Endothelial cell of umbilical vein (primary cell): Measurements from ENCODE around the gene NFKBIA. TPM values are rescaled to one million over a fixed set of nuclear protein-coding genes. Genes with fewer than 3 reads are reported as not detected.

ENCODE experiments used
- BruUV-seq: library from RNA; stranded (reverse); fragments of 400-500 nt; replicated peaks from 2 replicates; lab custom pipeline; 2021; lab: Mats Ljungman, UMichigan
- CTCF ChIA-PET: fragments of 300-600, 350-600 bp; sonication (Branson Sonifier 250); formaldehyde crosslinking; loops from one replicate; lab custom pipeline; 2021; ENCODE audit warnings: antibody characterized with exemption, inconsistent platforms; lab: Charles Lee
- POLR2A ChIA-PET: fragments of 300-600, 350-600 bp; sonication (Branson Sonifier 250); formaldehyde crosslinking; loops from one replicate; lab custom pipeline; 2021; ENCODE audit warnings: antibody characterized with exemption, inconsistent platforms; lab: Charles Lee
- DNase-seq: peaks from one replicate; pipeline ENCODE4 v3.0.0-alpha.2; 2011; ENCODE audit warnings: low read depth, low spot score
- FAIRE-seq: peaks from 2 replicates; lab custom pipeline; 2011; peaks lifted over from hg19 to GRCh38; lab: Jason Lieb, UNC
- H2AFZ ChIP-seq: 2 replicates; pipeline ENCODE4 v1.6.0; 2012; ENCODE audit warnings: low read depth, low read length, control low read depth, inconsistent platforms
- H3K27ac ChIP-seq: 2 replicates; pipeline ENCODE4 v1.5.1; 2011; ENCODE audit warnings: low read depth, mild to moderate bottlenecking, control low read depth, low read length, moderate library complexity; ENCODE audit not compliant: insufficient read depth
- H3K27me3 ChIP-seq, 2 experiments: 2 replicates each; pipeline versions ENCODE4 v1.6.0 to v1.6.1; 2011; ENCODE audit warnings: low read length in 2 of 2, mixed read lengths in 1 of 2; ENCODE audit not compliant: control insufficient read depth in 2 of 2, insufficient read depth in 2 of 2
- H3K36me3 ChIP-seq, 2 experiments: 2 replicates in 1 of 2; 3 replicates in 1 of 2; pipeline ENCODE4 v1.5.1; 2011; ENCODE audit warnings: low read length in 2 of 2, mild to moderate bottlenecking in 1 of 2, moderate library complexity in 1 of 2; ENCODE audit not compliant: control insufficient read depth in 2 of 2, insufficient read depth in 2 of 2; ENCODE audit errors: extremely low read depth in 1 of 2
- H3K4me1 ChIP-seq: 3 replicates; pipeline ENCODE4 v1.5.1; 2011; ENCODE audit warnings: mild to moderate bottlenecking, low read length; ENCODE audit not compliant: control insufficient read depth, insufficient read depth; ENCODE audit errors: extremely low read depth
- H3K4me2 ChIP-seq: 2 replicates; pipeline ENCODE4 v1.6.1; 2011; ENCODE audit warnings: low read length, control low read depth, mixed read lengths; ENCODE audit not compliant: insufficient read depth
- H3K4me3 ChIP-seq, 3 experiments: fragments of 200-600 bp in 1 of 3; sonication (generic), shearing (Covaris generic) in 1 of 3; replicated peaks in 1 of 3; 2 replicates each; pipeline ENCODE4 v1.5.1; 2011 to 2016; ENCODE audit warnings: control low read depth in 3 of 3, low read length in 3 of 3, mild to moderate bottlenecking in 2 of 3, inconsistent platforms in 1 of 3, low read depth in 1 of 3, moderate library complexity in 1 of 3; ENCODE audit not compliant: insufficient read depth in 1 of 3
- H3K79me2 ChIP-seq: 2 replicates; pipeline ENCODE4 v1.6.0; 2012; ENCODE audit warnings: low read length, inconsistent platforms; ENCODE audit not compliant: control insufficient read depth, insufficient read depth
- H3K9ac ChIP-seq: replicated peaks from 2 replicates; pipeline ENCODE3; 2011; ENCODE audit warnings: low read length, control low read depth; ENCODE audit not compliant: insufficient read depth; ENCODE audit errors: extremely low read depth
- H3K9me1 ChIP-seq: replicated peaks from 3 replicates; pipeline ENCODE4 v1.6.0; 2011; ENCODE audit warnings: mild to moderate bottlenecking, low read length; ENCODE audit not compliant: control insufficient read depth, insufficient read depth; ENCODE audit errors: extremely low read depth
- H3K9me3 ChIP-seq: replicated peaks from 2 replicates; pipeline ENCODE4 v1.5.1; 2012; ENCODE audit warnings: low read length, inconsistent platforms; ENCODE audit not compliant: control insufficient read depth, insufficient read depth
- H4K20me1 ChIP-seq: replicated peaks from 2 replicates; pipeline ENCODE3; 2011; ENCODE audit warnings: mild to moderate bottlenecking, low read length; ENCODE audit not compliant: control insufficient read depth, insufficient read depth; ENCODE audit errors: extremely low read depth
- EZH2 ChIP-seq: IDR thresholded peaks from 2 replicates; pipeline ENCODE4 v1.6.1; 2012; ENCODE audit warnings: borderline replicate concordance, low read depth, mild to moderate bottlenecking, moderate library complexity, low read length, inconsistent platforms; ENCODE audit not compliant: severe bottlenecking
- FOS ChIP-seq: IDR thresholded peaks from 2 replicates; pipeline ENCODE4 v1.6.1; 2011; ENCODE audit warnings: mild to moderate bottlenecking, low read length, moderate library complexity, borderline replicate concordance; ENCODE audit not compliant: insufficient read depth
- GATA2 ChIP-seq: IDR thresholded peaks from 2 replicates; pipeline ENCODE4 v1.7.0; 2011; ENCODE audit warnings: low read depth, mild to moderate bottlenecking, moderate library complexity, mixed read lengths, low read length; ENCODE audit not compliant: insufficient read length, insufficient read depth
- JUN ChIP-seq: IDR thresholded peaks from 2 replicates; pipeline ENCODE4 v1.6.1; 2011; ENCODE audit warnings: borderline replicate concordance, low read depth; ENCODE audit not compliant: insufficient read length, insufficient read depth
- MYC ChIP-seq: IDR thresholded peaks from one replicate; pipeline ENCODE4 v1.6.1; 2011; ENCODE audit warnings: mild to moderate bottlenecking, low read depth, low read length
- POLR2A ChIP-seq: IDR thresholded peaks from 2 replicates; pipeline ENCODE4 v1.6.1; 2012; ENCODE audit warnings: low read depth, mild to moderate bottlenecking, control low read depth, low read length
- POLR2AphosphoS5 ChIP-seq: IDR thresholded peaks from 2 replicates; pipeline ENCODE4 v1.6.1; 2012; ENCODE audit warnings: low read depth, mild to moderate bottlenecking, control low read depth, low read length, moderate library complexity; ENCODE audit not compliant: insufficient read depth
- dilution Hi-C: fragments of 300-500 bp; cut with MboI; formaldehyde crosslinking; loops from one replicate; pipeline ENCODE4 v1.15.0; 2019; ENCODE audit warnings: low sequenced_read_pairs; ENCODE audit not compliant: extremely low pct_ligation_motif_present
- intact Hi-C: fragments of 100-400 bp; cut with micrococcal nuclease; formaldehyde crosslinking; loops from one replicate; pipeline ENCODE4 v1.10.0; 2022
- polyA plus RNA-seq, 4 experiments: library from polyadenylated mRNA; depleted of rRNA in 3 of 4; stranded (reverse) in 3 of 4; unstranded in 1 of 4; fragments of >200 nt; gene quantifications; 2 replicates each; pipeline versions ENCODE4 v1.2.1 to v1.2.3, GENCODE V29; 2011 to 2012; ENCODE audit warnings: missing spikeins in 1 of 4
- total RNA-seq: library from RNA; stranded (reverse); gene quantifications from 2 replicates; pipeline ENCODE4 v1.2.3, GENCODE V29; 2021
- TF ChIP-seq, protein P1 (sequence below): IDR thresholded peaks from 2 replicates; pipeline ENCODE4 v1.6.1; 2011; ENCODE audit not compliant: insufficient read depth, insufficient read length
- TF ChIP-seq, protein P2 (sequence below), 2 donors: IDR thresholded peaks; 1 replicate in 1 of 2; 2 replicates in 1 of 2; pipeline ENCODE4 v1.5.1; 2011; ENCODE audit warnings: low read length in 2 of 2, mild to moderate bottlenecking in 2 of 2, moderate library complexity in 2 of 2, control low read depth in 1 of 2, inconsistent platforms in 1 of 2, low read depth in 1 of 2; ENCODE audit not compliant: insufficient read depth in 1 of 2; ENCODE audit errors: extremely low read depth in 1 of 2

NFKBIA gene
- total and polyA plus RNA-seq, 2 donors (not counting 3 experiments of a cell fraction or from before 2014, with no cell fraction given) = 55.7 to 82.8 TPM

DNA sequence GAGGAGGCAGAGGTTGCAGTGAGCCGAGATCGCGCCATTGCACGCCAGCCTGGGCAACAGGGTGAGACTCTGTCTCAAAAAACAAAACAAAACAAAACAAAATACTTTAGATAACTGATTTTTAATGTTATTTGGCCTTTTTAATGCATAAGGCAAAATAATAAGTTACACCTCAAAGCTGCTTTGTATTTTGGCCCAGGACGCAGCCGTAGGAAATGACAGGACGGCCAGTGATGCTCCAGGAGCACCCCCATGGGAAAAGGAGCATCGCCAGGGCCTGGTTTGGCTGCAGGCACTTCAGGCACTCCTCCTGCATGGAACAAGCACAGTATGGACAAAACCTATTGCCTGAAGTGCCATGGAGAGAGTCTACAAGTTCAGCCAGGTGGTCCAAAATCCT is 3.5 kb upstream of the NFKBIA start:
- BruUV-seq = no TSS peak
- Histone ChIP-seq H3K4me1 (peaks cover 21% of the 10 kb centered on the region), H3K9ac (no peak overlapping the region), H3K9me1 (no peaks in the 10 kb centered on the region), H3K9me3 (no peaks in the 10 kb centered on the region), H4K20me1 (no peaks in the 10 kb centered on the region), H3K4me2 (no peak overlapping the region), H3K36me3 (peaks cover 0 to 6% of the 10 kb centered on the region in 2 experiments), H2AFZ (no peak overlapping the region), H3K4me3 (no peak overlapping the region), H3K27ac (no peak overlapping the region), H3K79me2 (peaks cover 9% of the 10 kb centered on the region), H3K27me3 (no peaks in the 10 kb centered on the region)
- no peak for FAIRE-seq
- DNase-seq = no peak
- POLR2A ChIA-PET = no interaction called here
- CTCF ChIA-PET = interaction anchor here (1.1 to 3.1 kb wide), 6 partner anchors 146 to 281 kb away, joined by 3 to 28 read pairs (median 16); no protein-coding TSS in a partner anchor
- intact Hi-C loops (no loop called here), dilution Hi-C loops (no loop called here)
- TF ChIP-seq MYC (no peak), EZH2 (no peak), POLR2AphosphoS5 (no peak)
- TF ChIP-seq, protein P1, sequence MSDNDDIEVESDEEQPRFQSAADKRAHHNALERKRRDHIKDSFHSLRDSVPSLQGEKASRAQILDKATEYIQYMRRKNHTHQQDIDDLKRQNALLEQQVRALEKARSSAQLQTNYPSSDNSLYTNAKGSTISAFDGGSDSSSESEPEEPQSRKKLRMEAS = no peak

DNA sequence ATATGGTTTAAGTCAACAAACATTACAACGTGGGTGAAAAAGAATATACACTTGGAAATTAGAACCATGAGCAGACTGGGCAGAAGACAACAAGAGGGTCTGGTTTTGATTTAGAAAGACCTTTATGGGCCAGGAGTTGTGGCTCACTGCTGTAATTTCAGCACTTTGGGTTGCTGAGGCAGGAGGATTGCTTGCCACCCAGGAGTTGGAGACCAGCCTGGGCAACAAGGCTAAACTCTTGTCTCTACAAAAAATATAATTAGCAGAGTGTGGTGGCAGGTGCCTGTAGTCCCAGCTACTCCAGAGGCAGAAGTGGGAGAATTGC is 2.7 kb upstream of the NFKBIA start:
- H3K9ac ChIP-seq = no peak overlapping the region
- TF ChIP-seq POLR2A (no peak), GATA2 (no peak), FOS (no peak), JUN (no peak), EZH2 (no peak), POLR2AphosphoS5 (no peak), MYC (no peak)
- TF ChIP-seq, protein P2, sequence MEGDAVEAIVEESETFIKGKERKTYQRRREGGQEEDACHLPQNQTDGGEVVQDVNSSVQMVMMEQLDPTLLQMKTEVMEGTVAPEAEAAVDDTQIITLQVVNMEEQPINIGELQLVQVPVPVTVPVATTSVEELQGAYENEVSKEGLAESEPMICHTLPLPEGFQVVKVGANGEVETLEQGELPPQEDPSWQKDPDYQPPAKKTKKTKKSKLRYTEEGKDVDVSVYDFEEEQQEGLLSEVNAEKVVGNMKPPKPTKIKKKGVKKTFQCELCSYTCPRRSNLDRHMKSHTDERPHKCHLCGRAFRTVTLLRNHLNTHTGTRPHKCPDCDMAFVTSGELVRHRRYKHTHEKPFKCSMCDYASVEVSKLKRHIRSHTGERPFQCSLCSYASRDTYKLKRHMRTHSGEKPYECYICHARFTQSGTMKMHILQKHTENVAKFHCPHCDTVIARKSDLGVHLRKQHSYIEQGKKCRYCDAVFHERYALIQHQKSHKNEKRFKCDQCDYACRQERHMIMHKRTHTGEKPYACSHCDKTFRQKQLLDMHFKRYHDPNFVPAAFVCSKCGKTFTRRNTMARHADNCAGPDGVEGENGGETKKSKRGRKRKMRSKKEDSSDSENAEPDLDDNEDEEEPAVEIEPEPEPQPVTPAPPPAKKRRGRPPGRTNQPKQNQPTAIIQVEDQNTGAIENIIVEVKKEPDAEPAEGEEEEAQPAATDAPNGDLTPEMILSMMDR (IDR thresholded peaks at IDR 0.05; ENCODE audit: extremely low read depth in 1 of 2, insufficient read depth in 1 of 2, low read depth in 1 of 2, low read length in 2 of 2) = no peak
- TF ChIP-seq, protein P1 = no peak
- intact Hi-C loops (loop anchor here (1.0 kb wide), 4 partner anchors 146 to 267 kb away; no protein-coding TSS in a partner anchor), dilution Hi-C loops (no loop called here)
- no peak overlapping the region for H3K4me2 ChIP-seq
- no peaks in the 10 kb centered on the region for H3K27me3 ChIP-seq
- no peaks in the 10 kb centered on the region for H3K9me3 ChIP-seq
- no peak for FAIRE-seq
- no peak for DNase-seq
- no TSS peak for BruUV-seq
- CTCF ChIA-PET = interaction anchor here (2.8 to 3.1 kb wide), 3 partner anchors 145 to 192 kb away, joined by 17 to 28 read pairs (median 22); no protein-coding TSS in a partner anchor
- peaks cover 17% of the 10 kb centered on the region for H3K79me2 ChIP-seq
- POLR2A ChIA-PET = no interaction called here
- no peak overlapping the region for H3K4me3 ChIP-seq
- H3K4me1 ChIP-seq = peaks cover 26% of the 10 kb centered on the region
- H3K9me1 ChIP-seq = no peaks in the 10 kb centered on the region
- no peak overlapping the region for H3K27ac ChIP-seq
- H2AFZ ChIP-seq = no peak overlapping the region
- peaks cover 5 to 13% of the 10 kb centered on the region in 2 experiments for H3K36me3 ChIP-seq
- H4K20me1 ChIP-seq = no peaks in the 10 kb centered on the region
